ENCODE results near the gene KATNAL1. TPM values are rescaled to one million over a fixed set of nuclear protein-coding genes. Genes with fewer than 3 reads are reported as not detected.

The KATNAL1 gene
- total RNA-seq = 10 to 100 TPM; 22.2 to 41.4 (median 28.4) TPM

- no peak for TF ChIP-seq CTCF (IDR thresholded peaks at IDR 0.05; ENCODE audit: low read depth)
Measured at GRCh38 chr13:30307194-30307970, at the start of gene KATNAL1. TSS of gene KATNAL1 (minus strand) at chr13:30307551. CDS start at chr13:30283777, 23,774 bp downstream.

DNA sequence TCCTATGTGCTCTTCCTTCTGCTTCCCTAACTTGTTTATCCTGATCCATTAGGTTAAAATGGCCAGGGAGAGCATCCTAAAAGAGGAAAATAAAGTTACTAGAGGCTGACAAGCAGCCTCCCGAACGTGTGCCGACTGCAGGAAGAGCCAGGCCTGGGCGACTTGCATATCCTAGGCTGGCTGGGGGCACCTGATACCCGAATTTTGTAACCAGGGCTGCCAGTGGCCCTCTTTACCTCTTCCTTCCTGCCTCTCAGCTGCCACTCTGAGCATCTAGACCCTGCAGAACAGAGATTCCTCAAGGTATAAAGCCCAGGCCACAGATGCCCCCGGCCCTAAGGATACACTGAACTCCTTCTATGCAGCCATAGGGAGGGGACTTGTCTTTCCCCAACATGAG lies 48.5 kb upstream of the KATNAL1 start:
- no peak for TF ChIP-seq CTCF (IDR thresholded peaks at IDR 0.05; ENCODE audit: low read depth)

GRCh38 chr13:30355384-30355699 lies 48.0 kb upstream of the KATNAL1 start:
- no peak for TF ChIP-seq CTCF (IDR thresholded peaks at IDR 0.05; ENCODE audit: low read depth)

DNA sequence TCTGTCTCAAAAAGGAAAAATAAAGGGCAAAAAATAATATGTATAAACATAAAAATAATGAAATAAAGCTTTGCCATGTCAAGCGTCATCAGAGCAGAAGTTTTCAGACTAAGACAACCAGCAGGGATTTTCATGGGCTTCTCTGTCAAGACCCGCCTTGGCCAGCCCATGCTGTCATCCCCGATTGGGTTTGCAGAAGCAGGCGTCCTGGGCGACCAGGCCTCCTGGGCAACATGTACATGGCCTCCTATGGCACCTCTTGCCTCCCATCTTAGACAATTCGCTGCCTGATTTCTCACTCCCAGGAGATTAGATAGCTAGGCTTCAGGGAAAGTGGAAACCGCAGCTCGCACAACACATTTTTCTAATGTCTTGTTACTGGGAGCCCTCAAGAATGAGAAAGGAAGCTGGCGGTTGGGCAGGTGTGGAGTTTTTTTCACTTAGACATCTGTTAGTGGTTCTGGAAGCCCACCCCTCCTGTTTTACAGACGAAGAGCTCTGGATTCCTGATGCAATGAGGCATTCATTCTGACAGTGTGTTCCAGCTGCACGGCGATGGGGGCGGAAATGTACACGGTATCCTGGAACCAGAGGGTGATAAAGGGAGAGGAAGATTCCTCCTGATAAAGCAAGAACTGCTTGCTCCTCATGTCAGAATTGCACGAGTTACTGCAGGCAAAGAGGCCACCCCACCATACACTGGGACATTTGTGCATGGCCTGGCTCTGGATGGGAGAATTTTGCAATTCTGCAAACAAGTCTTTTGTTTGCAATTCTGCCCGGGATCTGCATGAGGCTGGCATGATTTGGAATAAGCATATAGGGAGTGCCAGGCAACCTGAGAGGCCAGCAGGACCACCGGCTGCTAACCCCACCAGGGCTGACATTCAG lies 47.4 kb upstream of the KATNAL1 start:
- TF ChIP-seq CTCF (IDR thresholded peaks at IDR 0.05; ENCODE audit: low read depth) = no peak

DNA sequence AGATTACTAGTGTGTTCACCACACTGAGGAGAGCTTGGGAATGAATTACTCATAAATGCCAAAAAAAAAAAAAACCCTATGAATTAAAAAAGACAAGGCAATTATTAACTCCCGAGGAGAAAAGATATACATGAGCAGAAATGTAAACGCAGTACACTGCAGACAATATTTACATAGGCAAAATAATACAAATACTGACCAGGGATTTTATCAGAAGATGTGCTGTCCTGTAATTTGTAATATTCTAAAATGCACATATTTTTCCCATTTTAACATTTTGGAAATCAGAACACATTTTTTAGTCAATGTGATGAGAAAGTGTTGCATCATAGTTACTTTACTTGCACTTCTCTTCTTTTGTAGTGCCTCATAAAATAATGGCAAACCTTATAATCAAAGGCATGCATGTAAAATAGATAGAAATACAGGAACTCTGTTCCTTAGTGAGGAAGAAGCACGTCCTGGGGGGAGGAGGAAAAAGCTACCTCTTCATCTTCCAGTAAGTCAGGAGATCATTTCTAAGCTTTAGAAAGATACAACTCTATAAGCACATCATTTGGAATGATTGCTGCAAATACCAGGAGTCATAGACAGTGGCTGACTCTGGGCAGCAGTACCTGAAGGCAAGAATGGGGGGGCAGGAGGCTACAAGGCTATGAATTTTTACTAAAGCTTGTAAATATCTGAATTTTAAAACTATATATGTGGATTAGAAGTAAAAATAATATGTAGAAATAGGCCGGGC lies 46.3 kb upstream of the KATNAL1 start:
- TF ChIP-seq CTCF (IDR thresholded peaks at IDR 0.05; ENCODE audit: low read depth) = no peak

- no peak for TF ChIP-seq CTCF (IDR thresholded peaks at IDR 0.05; ENCODE audit: low read depth)
Measured at GRCh38 chr13:30353060-30353459, 45.7 kb upstream of the KATNAL1 start.

DNA sequence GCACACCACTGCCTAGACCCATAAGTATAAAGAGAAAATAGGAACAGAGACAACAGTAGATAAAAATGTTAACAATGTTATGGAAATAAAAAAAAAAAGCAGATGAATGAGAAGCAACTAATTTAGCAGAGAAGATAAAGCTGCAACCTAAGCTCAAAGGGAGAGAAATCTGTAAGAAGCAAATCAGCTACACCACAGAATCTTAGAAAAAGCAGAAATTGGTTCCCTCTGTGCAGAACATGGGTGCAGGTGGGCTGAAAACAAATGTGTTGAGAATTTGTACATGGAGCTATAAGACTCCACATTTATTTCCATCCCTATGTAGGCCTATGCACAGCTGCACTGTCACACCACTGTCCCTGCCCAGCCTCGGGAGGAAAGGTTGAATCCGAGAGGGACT lies 44.8 kb upstream of the KATNAL1 start:
- no peak for TF ChIP-seq CTCF (IDR thresholded peaks at IDR 0.05; ENCODE audit: low read depth)

All from subcutaneous adipose tissue (tissue), 4 donors.